Right lobe of liver (tissue), 6 donors: ENCODE data around the gene TEF. TPM values are rescaled to one million over a fixed set of nuclear protein-coding genes. Genes with fewer than 3 reads are reported as not detected.

Source experiments
- ATAC-seq, 4 donors: fragments of 200-7000 bp; cut with Tn5 transposase; one replicate each; pipeline ENCODE4 v1.9.1; 2020; ENCODE audit warnings: mild to moderate bottlenecking in 4 of 4, moderate library complexity in 4 of 4
- DNase-seq, 3 donors: peaks; one replicate each; pipeline ENCODE4 v3.0.0-alpha.2; 2020
- H3K27ac ChIP-seq, 3 donors: fragments of 200-600 bp; one replicate each; pipeline ENCODE4 v1.8.0; 2022
- H3K27me3 ChIP-seq, 2 donors: fragments of 200-600 bp; one replicate each; pipeline ENCODE4 v1.8.0; 2022
- H3K36me3 ChIP-seq, 4 donors: fragments of 200-600 bp; sonication (generic) in 1 of 4; one replicate each; pipeline versions ENCODE4 v1.5.1 to v1.8.0; 2017 to 2022; ENCODE audit warnings: control low read depth in 1 of 4
- H3K4me1 ChIP-seq, 4 donors: fragments of 200-600 bp; sonication (generic) in 1 of 4; one replicate each; pipeline versions ENCODE4 v1.5.1 to v1.8.0; 2017 to 2022; ENCODE audit warnings: control low read depth in 1 of 4
- H3K4me3 ChIP-seq, 3 donors: fragments of 200-600 bp; one replicate each; pipeline ENCODE4 v1.8.0; 2022
- H3K9me3 ChIP-seq, 4 donors: fragments of 200-600 bp; sonication (generic) in 1 of 4; one replicate each; pipeline versions ENCODE4 v1.5.1 to v1.8.0; 2017 to 2022; ENCODE audit warnings: control low read depth in 1 of 4
- POLR2A ChIP-seq: fragments of 450-650 bp; IDR thresholded peaks from one replicate; pipeline ENCODE4 v1.6.1; 2017; ENCODE audit warnings: antibody characterized with exemption, mild to moderate bottlenecking
- WGBS: methylation state at CpG from one replicate; pipeline ENCODE4 v1.1.6; 2018; ENCODE audit warnings: low coverage, low lambda C conversion rate; ENCODE audit not compliant: insufficient coverage; ENCODE audit errors: missing lambda C conversion rate; 5-methylcytosine and 5-hydroxymethylcytosine counted together
- intact Hi-C, 2 donors: fragments of 100-400 bp; cut with DNase I; formaldehyde crosslinking; loops; one replicate each; pipeline versions ENCODE4 v1.11.2 to v1.14.1; 2022
- total RNA-seq, 6 experiments: library from RNA; depleted of rRNA in 2 of 6; stranded (reverse); fragments of >200 nt in 2 of 6; fragmentation: NEBNext Ultra II Directional in 3 of 6; extraction: Animal tissue kit (Norgen Biotek cat#: 25700) in 3 of 6; gene quantifications; one replicate each; pipeline versions ENCODE4 v1.1.0 to v1.2.4, GENCODE V29; 2016 to 2023
- TF ChIP-seq, protein P1 (sequence below), 4 donors: fragments of 200-600 bp in 3 of 4; fragments of 450-650 bp in 1 of 4; IDR thresholded peaks; one replicate each; pipeline versions ENCODE4 v1.5.1 to v1.8.0; 2016 to 2022; ENCODE audit warnings: antibody characterized with exemption in 4 of 4, mild to moderate bottlenecking in 2 of 4
- donor health status: DM: no; HTN: yes; CAD: no.
- donor health status: DM: no; HTN: no; CAD: no.
- donor health status: DM: no; HTN: no; CAD: no.
- donor health status: DM: no; HTN: yes; CAD: no.
- donor health status: DM: no; HTN: yes; CAD: no.

TEF gene
- total RNA-seq, 6 experiments from 2014 or later = 6.1 to 28.9 (median 15.5) TPM

DNA sequence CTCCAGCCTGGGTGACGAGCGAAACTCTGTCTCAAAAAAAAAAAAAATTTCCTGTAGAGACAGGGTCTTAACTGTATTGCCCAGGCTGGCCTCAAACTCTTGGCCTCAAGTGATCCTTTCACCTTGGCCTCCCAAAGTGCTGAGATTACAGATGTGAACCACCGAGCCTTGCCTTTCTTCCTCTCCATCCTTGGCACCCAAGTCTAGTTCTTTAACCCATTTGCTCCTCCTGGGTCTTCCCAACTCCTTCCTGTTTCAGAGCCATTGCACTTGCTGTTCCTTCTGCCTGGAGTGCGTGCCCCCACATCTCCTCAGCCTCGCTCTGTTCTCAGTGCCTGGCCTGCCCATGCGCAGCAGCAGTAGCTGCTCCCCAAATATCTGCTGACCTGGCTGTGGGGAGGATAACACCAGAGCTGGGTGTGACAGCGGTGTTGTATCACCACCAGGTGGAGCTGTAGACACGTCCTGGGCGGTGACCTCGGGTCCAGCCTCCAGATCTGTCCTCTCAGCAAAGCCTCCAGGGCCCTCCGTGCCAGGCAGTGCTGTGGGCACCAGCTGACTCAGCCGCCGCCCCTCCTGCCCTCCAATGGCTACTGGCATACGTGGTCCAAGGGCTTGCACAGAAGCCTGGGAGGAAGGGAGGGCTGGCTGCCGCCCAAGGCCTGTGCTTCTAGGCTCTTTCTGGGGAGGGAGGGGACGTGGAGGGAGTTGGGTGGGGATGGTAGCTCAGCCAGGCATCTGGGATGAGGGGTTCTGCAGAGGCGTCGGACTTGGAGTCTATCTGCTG is 22.0 kb downstream of the TEF start:
- intact Hi-C loops = no loop called here
- Histone ChIP-seq H3K9me3 (no peaks in the 10 kb centered on the region), H3K36me3 (no peaks in the 10 kb centered on the region), H3K4me3 (no peak overlapping the region), H3K27me3 (no peaks in the 10 kb centered on the region), H3K27ac (peak overlapping the region in 2 of 3 donors; percentile 13 to 86), H3K4me1 (peaks cover 0 to 30% (median 8%) of the 10 kb centered on the region in 4 donors)
- 14% methylated on average over 10 of the region's 18 CpGs for WGBS
- TF ChIP-seq, protein P1, sequence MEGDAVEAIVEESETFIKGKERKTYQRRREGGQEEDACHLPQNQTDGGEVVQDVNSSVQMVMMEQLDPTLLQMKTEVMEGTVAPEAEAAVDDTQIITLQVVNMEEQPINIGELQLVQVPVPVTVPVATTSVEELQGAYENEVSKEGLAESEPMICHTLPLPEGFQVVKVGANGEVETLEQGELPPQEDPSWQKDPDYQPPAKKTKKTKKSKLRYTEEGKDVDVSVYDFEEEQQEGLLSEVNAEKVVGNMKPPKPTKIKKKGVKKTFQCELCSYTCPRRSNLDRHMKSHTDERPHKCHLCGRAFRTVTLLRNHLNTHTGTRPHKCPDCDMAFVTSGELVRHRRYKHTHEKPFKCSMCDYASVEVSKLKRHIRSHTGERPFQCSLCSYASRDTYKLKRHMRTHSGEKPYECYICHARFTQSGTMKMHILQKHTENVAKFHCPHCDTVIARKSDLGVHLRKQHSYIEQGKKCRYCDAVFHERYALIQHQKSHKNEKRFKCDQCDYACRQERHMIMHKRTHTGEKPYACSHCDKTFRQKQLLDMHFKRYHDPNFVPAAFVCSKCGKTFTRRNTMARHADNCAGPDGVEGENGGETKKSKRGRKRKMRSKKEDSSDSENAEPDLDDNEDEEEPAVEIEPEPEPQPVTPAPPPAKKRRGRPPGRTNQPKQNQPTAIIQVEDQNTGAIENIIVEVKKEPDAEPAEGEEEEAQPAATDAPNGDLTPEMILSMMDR (IDR thresholded peaks at IDR 0.05) = peak; percentile 97 to 98 (median 98)
- TF ChIP-seq POLR2A = no peak
- peak; percentile 91 to 95 (median 93) for ATAC-seq
- DNase-seq = peak; percentile 84 to 95 (median 94)

DNA sequence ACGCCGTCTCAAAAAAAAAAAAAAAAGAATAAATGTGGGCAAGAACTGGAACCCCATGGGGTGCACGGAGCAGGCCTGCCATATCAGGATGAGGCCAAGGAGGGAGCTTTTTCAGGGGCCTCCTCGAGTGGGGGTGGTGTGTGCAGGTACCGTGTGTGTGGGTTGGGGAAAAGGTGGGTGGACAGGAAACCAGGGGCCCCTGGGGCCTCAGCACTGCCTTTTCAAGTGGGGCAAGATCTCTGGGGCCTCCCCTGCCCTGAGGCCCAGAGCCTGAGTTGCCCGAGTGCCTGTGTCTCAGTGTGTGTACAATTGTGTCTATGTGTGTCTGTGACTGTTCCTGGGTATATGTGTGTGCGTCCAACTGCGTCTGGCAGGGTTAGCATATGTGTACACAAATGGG is 23.8 kb downstream of the TEF start:
- Histone ChIP-seq H3K36me3 (no peaks in the 10 kb centered on the region), H3K4me3 (no peak overlapping the region), H3K4me1 (peaks cover 0 to 36% (median 10%) of the 10 kb centered on the region in 4 donors), H3K27me3 (no peaks in the 10 kb centered on the region), H3K27ac (no peak overlapping the region), H3K9me3 (no peaks in the 10 kb centered on the region)
- intact Hi-C loops = loop anchor here (5.0 kb wide), 1 partner anchor 112 kb away; no protein-coding TSS in a partner anchor
- ATAC-seq = no peak
- WGBS = 65% methylated on average over 4 of the region's 8 CpGs
- TF ChIP-seq, protein P1 (IDR thresholded peaks at IDR 0.05) = no peak
- TF ChIP-seq POLR2A = no peak
- no peak for DNase-seq

- Histone ChIP-seq H3K4me1 (peaks cover 0 to 39% (median 14%) of the 10 kb centered on the region in 4 donors), H3K4me3 (no peak overlapping the region), H3K27me3 (no peaks in the 10 kb centered on the region), H3K27ac (no peak overlapping the region), H3K36me3 (no peaks in the 10 kb centered on the region), H3K9me3 (no peaks in the 10 kb centered on the region)
- intact Hi-C loops = loop anchor here (5.0 kb wide), 1 partner anchor 111 kb away; no protein-coding TSS in a partner anchor
- DNase-seq (no peak), ATAC-seq (no peak)
- TF ChIP-seq POLR2A = no peak
- TF ChIP-seq, protein P1 (IDR thresholded peaks at IDR 0.05) = no peak
Measured at GRCh38 chr22:41406410-41406809, 24.7 kb downstream of the TEF start.

- ATAC-seq (no peak), DNase-seq (no peak)
- no peak overlapping the region for H3K4me3 ChIP-seq
- H3K4me1 ChIP-seq = peaks cover 0 to 30% (median 12%) of the 10 kb centered on the region in 4 donors
- 89% methylated on average over 3 of the region's 3 CpGs for WGBS
- intact Hi-C loops = loop anchor here (5.0 kb wide), 1 partner anchor 110 kb away; no protein-coding TSS in a partner anchor
- H3K27ac ChIP-seq = no peak overlapping the region
- no peaks in the 10 kb centered on the region for H3K27me3 ChIP-seq
- no peaks in the 10 kb centered on the region for H3K9me3 ChIP-seq
- TF ChIP-seq, protein P1 (IDR thresholded peaks at IDR 0.05) = no peak
- TF ChIP-seq POLR2A = no peak
- no peaks in the 10 kb centered on the region for H3K36me3 ChIP-seq
Measured at GRCh38 chr22:41407433-41407832, 25.7 kb downstream of the TEF start.
